Spleen (tissue), 11 donors: ENCODE measurements around the gene HAUS3. TPM values are rescaled to one million over a fixed set of nuclear protein-coding genes. Genes with fewer than 3 reads are reported as not detected.
"Not testable (repeated sequence)": the region's sequence is repeated elsewhere in the genome, so short reads cannot be mapped to it uniquely, and the experiment has no call there.

Experiments
- DNase-seq: peaks from one replicate; pipeline ENCODE4 v3.0.0-alpha.2; 2020
- H3K27ac ChIP-seq, 8 donors: fragments of 200-600 bp; sonication (generic) in 7 of 8; 1 replicate in 4 of 8; 2 replicates in 4 of 8; pipeline versions ENCODE4 v1.5.0 to v1.8.0; 2016 to 2021; ENCODE audit warnings: inconsistent platforms in 4 of 8, mild to moderate bottlenecking in 4 of 8, moderate library complexity in 1 of 8
- H3K27me3 ChIP-seq, 7 donors: fragments of 200-600 bp; sonication (generic) in 6 of 7; replicated peaks in 1 of 7; 1 replicate in 4 of 7; 2 replicates in 3 of 7; pipeline versions ENCODE4 v1.5.0 to v1.8.0; 2016 to 2021; ENCODE audit warnings: inconsistent platforms in 3 of 7, mild to moderate bottlenecking in 1 of 7
- H3K36me3 ChIP-seq, 6 donors: fragments of 200-600 bp; sonication (generic) in 5 of 6; 1 replicate in 4 of 6; 2 replicates in 2 of 6; pipeline versions ENCODE4 v1.5.0 to v1.8.0; 2016 to 2021; ENCODE audit warnings: inconsistent platforms in 2 of 6
- H3K4me1 ChIP-seq, 6 donors: fragments of 200-600 bp; sonication (generic) in 5 of 6; 1 replicate in 3 of 6; 2 replicates in 3 of 6; pipeline versions ENCODE4 v1.5.0 to v1.8.0; 2016 to 2021; ENCODE audit warnings: inconsistent platforms in 3 of 6
- H3K4me3 ChIP-seq, 8 donors: fragments of 200-600 bp; sonication (generic) in 7 of 8; 1 replicate in 4 of 8; 2 replicates in 4 of 8; pipeline versions ENCODE4 v1.5.0 to v1.8.0; 2016 to 2021; ENCODE audit warnings: inconsistent platforms in 4 of 8, mild to moderate bottlenecking in 4 of 8, moderate library complexity in 2 of 8
- H3K9me3 ChIP-seq, 8 donors: fragments of 200-600 bp; sonication (generic) in 7 of 8; 1 replicate in 4 of 8; 2 replicates in 4 of 8; pipeline versions ENCODE4 v1.5.0 to v1.8.0; 2016 to 2021; ENCODE audit warnings: inconsistent platforms in 4 of 8
- POLR2A ChIP-seq, 3 donors: fragments of 450-650 bp; IDR thresholded peaks; one replicate each; pipeline ENCODE4 v1.5.1; 2017; ENCODE audit warnings: antibody characterized with exemption in 3 of 3, mild to moderate bottlenecking in 1 of 3
- POLR2AphosphoS5 ChIP-seq, 3 donors: sonication (generic); formaldehyde crosslinking; IDR thresholded peaks; one replicate each; pipeline ENCODE4 v1.5.1; 2017; ENCODE audit warnings: antibody characterized with exemption in 3 of 3
- WGBS, 5 donors: extraction: QIAGEN DNeasy Blood & Tissue Kit in 3 of 5; methylation state at CpG; one replicate each; pipeline versions ENCODE4 v1.1.5 to v1.1.7; 2013 to 2018; 5-methylcytosine and 5-hydroxymethylcytosine counted together
- intact Hi-C: fragments of 100-400 bp; cut with DNase I; formaldehyde crosslinking; loops from one replicate; pipeline ENCODE4 v1.15.0; 2023; ENCODE audit warnings: low total_unique reads
- polyA plus RNA-seq, 3 donors: library from polyadenylated mRNA; stranded (reverse); fragments of 200-250 nt; gene quantifications; one replicate each; pipeline ENCODE4 v1.2.1, GENCODE V29; 2013
- total RNA-seq, 7 donors: library from RNA; depleted of rRNA in 3 of 7; stranded (reverse); fragments of >200 nt in 3 of 7; fragmentation: NEBNext Ultra II Directional in 4 of 7; extraction: Animal tissue kit (Norgen Biotek cat#: 25700) in 4 of 7; gene quantifications; one replicate each; pipeline versions ENCODE4 v1.1.0 to v1.2.1, GENCODE V29; 2016 to 2021
- TF ChIP-seq, protein P1 (sequence below), 11 experiments: fragments of 200-600 bp in 7 of 11; fragments of 450-650 bp in 4 of 11; sonication (generic) in 4 of 11; IDR thresholded peaks in 8 of 11; conservative IDR thresholded peaks in 3 of 11; 1 replicate in 7 of 11; 2 replicates in 4 of 11; pipeline versions ENCODE4 v1.4.0 to v1.8.0; 2016 to 2021; ENCODE audit warnings: antibody characterized with exemption in 11 of 11, inconsistent platforms in 4 of 11, mild to moderate bottlenecking in 1 of 11
- donor health status: healthy with polysubstance abuse.
- donor health status: DM: no; HTN: no; CAD: no; lungs with moderate emphysema.
- donor health status: DM: no; HTN: no; CAD: no.
- donor health status: Bipolar disorder and iron deficiency.
- donor health status: healthy.
- donor health status: DM: no; HTN: no; CAD: no.
- donor health status: DM: yes; HTN: yes; CAD: no.

Gene HAUS3
- total and polyA plus RNA-seq, 10 donors, result 10.3 to 22.4 (median 16.7) TPM

DNA sequence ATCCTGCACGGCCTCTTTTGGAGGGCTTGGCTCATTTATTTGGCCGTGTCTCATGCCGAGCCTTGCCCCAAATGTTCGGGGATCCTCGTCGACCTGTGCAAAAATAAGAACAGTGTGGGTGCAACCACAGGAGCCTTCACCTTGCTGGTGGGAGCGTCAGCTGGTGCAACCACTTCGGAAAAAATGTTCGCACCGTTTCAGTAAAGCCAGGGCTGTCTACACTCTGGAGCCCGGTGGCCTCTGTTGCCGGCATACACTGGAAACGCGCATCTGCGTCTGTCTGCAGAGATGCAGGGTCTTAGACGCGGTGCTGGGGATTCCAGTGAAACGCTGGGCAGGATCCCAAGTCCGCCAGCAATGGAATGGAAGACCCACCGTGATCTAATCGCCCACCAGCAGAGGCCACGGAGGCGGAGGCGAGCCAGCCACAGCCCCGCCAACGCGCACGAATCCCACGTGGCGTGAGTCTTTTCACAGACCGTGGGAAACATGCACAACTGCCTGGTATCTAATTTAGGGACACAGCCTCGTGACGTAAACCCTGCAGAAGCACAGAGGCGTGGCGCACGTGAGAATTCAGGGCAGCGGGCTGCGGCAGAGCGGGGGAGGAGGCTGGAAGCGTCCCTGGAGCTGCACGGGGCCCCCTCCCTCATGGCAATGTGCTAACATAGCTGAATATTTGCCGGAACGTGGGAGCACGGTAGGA is 33.8 kb upstream of the HAUS3 start:
- peaks cover 0 to 2% (median 0%) of the 10 kb centered on the region in 6 donors for H3K4me1 ChIP-seq
- no peak overlapping the region for H3K27ac ChIP-seq
- 89 to 96% (median 94%) methylated on average over 38 to 44 of the region's 44 CpGs for WGBS, 5 donors
- peaks cover 0 to 18% (median 0%) of the 10 kb centered on the region in 6 donors for H3K36me3 ChIP-seq
- no peak overlapping the region for H3K4me3 ChIP-seq
- no peaks in the 10 kb centered on the region for H3K9me3 ChIP-seq
- intact Hi-C loops, result no loop called here
- no peak for TF ChIP-seq POLR2AphosphoS5 (IDR thresholded peaks at IDR 0.05)
- TF ChIP-seq, protein P1, sequence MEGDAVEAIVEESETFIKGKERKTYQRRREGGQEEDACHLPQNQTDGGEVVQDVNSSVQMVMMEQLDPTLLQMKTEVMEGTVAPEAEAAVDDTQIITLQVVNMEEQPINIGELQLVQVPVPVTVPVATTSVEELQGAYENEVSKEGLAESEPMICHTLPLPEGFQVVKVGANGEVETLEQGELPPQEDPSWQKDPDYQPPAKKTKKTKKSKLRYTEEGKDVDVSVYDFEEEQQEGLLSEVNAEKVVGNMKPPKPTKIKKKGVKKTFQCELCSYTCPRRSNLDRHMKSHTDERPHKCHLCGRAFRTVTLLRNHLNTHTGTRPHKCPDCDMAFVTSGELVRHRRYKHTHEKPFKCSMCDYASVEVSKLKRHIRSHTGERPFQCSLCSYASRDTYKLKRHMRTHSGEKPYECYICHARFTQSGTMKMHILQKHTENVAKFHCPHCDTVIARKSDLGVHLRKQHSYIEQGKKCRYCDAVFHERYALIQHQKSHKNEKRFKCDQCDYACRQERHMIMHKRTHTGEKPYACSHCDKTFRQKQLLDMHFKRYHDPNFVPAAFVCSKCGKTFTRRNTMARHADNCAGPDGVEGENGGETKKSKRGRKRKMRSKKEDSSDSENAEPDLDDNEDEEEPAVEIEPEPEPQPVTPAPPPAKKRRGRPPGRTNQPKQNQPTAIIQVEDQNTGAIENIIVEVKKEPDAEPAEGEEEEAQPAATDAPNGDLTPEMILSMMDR (IDR thresholded peaks at IDR 0.05 in 8 of 11, conservative IDR thresholded peaks at IDR 0.05 in 3 of 11), result no peak
- no peak for TF ChIP-seq POLR2A (IDR thresholded peaks at IDR 0.05)
- peak; percentile 61 for DNase-seq
- H3K27me3 ChIP-seq, result no peaks in the 10 kb centered on the region

DNA sequence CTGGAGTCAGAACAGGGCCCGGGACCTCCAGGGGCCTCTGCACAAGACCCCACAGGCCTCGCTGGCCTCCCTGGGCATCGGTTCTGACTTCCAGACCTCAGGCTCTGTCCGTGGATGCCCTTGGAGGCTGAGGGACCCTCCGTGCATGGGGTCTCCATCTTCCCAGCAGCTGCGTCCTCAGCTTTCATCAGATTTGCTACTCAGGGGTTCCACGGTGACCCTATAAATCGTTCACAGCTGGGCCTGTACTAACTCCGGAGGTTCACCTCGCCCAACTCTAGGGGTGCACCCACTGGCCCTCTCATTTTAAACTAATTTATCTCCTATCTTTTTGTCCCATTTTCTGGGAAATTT is 33.1 kb upstream of the HAUS3 start:
- intact Hi-C loops, H3K9me3 ChIP-seq, H3K4me3 ChIP-seq, H3K27me3 ChIP-seq, H3K27ac ChIP-seq, H3K4me1 ChIP-seq, DNase-seq: not testable (repeated sequence)
- 88 to 96% (median 91%) methylated on average over 9 to 10 of the region's 10 CpGs for WGBS, 5 donors
- peaks cover 0 to 25% (median 0%) of the 10 kb centered on the region in 6 donors for H3K36me3 ChIP-seq

DNA sequence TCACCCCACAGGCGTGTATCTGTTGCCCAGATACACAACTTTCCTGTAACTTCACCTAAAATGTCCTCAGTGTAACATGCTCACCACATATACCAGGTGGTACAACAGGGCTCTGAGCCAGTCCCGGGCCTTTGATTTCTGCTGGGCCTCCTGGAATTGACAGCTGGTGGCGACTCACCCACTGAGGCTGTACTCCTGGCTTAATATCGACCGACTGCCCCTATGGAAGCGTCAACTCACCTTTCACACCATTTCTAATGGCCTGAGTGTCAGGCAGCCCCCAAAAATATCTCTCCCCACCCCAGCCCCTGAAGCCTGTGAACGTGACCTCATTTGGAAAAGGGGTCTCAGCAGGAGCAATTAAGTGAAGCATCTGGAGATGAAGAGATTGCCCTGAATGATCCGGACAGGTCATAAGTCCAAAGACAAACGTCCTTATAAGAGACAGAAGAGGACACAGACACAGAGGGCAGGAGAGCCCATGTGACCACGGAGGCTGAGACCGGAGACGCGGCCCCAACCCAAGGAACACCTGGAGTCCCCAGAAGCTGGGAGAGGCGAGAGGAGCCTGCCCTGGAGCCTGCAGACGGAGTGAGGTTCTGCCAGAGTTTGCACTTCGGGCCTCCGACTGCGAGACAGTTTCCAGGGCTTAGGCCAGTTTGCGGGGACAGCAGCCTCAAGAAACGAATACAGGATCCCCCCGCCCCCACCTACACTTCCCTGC is 32.6 kb upstream of the HAUS3 start:
- no peaks in the 10 kb centered on the region for H3K9me3 ChIP-seq
- TF ChIP-seq POLR2AphosphoS5 (IDR thresholded peaks at IDR 0.05), result no peak
- TF ChIP-seq, protein P1 (IDR thresholded peaks at IDR 0.05 in 8 of 11, conservative IDR thresholded peaks at IDR 0.05 in 3 of 11), result no peak
- TF ChIP-seq POLR2A (IDR thresholded peaks at IDR 0.05), result no peak
- 87 to 92% (median 89%) methylated on average over 20 to 21 of the region's 21 CpGs for WGBS, 5 donors
- no peak overlapping the region for H3K27ac ChIP-seq
- H3K27me3 ChIP-seq, result no peaks in the 10 kb centered on the region
- peaks cover 0 to 27% (median 0%) of the 10 kb centered on the region in 6 donors for H3K36me3 ChIP-seq
- H3K4me1 ChIP-seq, result no peaks in the 10 kb centered on the region
- intact Hi-C loops, result no loop called here
- H3K4me3 ChIP-seq, result no peak overlapping the region
- DNase-seq, result peak; percentile 58

DNA sequence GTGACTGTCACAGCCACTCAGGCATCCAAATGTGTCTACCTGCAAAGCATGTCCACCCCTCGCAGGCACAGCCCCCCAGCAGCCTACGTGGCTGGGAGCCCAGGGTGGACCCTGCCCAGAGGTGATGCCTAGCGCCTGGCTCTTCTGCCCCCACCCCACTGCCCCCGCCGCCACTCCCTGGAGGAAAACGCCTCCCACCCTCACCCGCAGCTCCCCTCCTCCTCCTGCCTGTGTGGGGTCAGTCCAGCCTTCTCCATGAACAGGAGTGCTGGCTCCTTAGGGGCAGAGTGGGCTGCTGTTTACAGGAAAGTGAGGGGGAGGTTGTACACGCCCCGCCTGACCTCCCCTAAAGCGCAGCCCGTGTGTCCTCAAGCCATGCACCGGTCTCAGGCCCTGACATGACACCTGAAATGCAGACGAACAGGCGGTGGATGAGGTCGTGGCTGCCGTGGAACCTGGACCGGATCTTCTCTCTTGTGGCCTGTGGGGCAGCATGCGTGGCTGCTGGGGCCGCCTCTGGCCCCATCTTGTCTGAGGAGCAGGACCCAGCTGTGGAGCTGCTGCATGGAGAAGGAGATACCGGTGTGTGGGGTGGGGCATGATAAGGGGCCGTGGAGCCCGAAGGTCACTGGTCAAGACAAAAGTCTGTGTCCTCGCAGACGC is 31.9 kb upstream of the HAUS3 start:
- TF ChIP-seq, protein P1 (IDR thresholded peaks at IDR 0.05 in 8 of 11, conservative IDR thresholded peaks at IDR 0.05 in 3 of 11), result no peak
- TF ChIP-seq POLR2A (IDR thresholded peaks at IDR 0.05) (no peak), POLR2AphosphoS5 (IDR thresholded peaks at IDR 0.05) (no peak)
- H3K9me3 ChIP-seq, result no peaks in the 10 kb centered on the region
- WGBS, 5 donors, result 85 to 91% (median 86%) methylated on average over 20 to 24 of the region's 24 CpGs
- H3K4me3 ChIP-seq, result no peak overlapping the region
- peaks cover 0 to 27% (median 0%) of the 10 kb centered on the region in 6 donors for H3K36me3 ChIP-seq
- DNase-seq, result peak; percentile 70
- H3K4me1 ChIP-seq, result no peaks in the 10 kb centered on the region
- intact Hi-C loops, result no loop called here
- H3K27me3 ChIP-seq, result no peaks in the 10 kb centered on the region
- no peak overlapping the region for H3K27ac ChIP-seq
